CD8-positive, alpha-beta memory T cell (primary cell): ENCODE measurements around the gene ASPSCR1. TPM values are rescaled to one million over a fixed set of nuclear protein-coding genes. Genes with fewer than 3 reads are reported as not detected.
"Not testable (repeated sequence)": the region's sequence is repeated elsewhere in the genome, so short reads cannot be mapped to it uniquely, and the experiment has no call there.

ENCODE experiments used
- CTCF ChIA-PET: fragments of 350-600 bp; sonication (Branson Sonifier 250); formaldehyde crosslinking; loops from one replicate; lab custom pipeline; 2021; ENCODE audit warnings: antibody characterized with exemption; lab: Charles Lee
- POLR2A ChIA-PET: fragments of 350-600 bp; sonication (Branson Sonifier 250); formaldehyde crosslinking; loops from one replicate; lab custom pipeline; 2021; ENCODE audit warnings: antibody characterized with exemption; lab: Charles Lee
- DNase-seq, 5 donors: peaks; one replicate each; pipeline versions ENCODE4 v3.0.0 to v3.0.0-alpha.2; 2020 to 2022; ENCODE audit warnings: mixed read lengths in 1 of 5
- H3K27ac ChIP-seq: one replicate; pipeline ENCODE4 v1.7.0; 2013; ENCODE audit warnings: low read depth, mild to moderate bottlenecking, low read length, moderate library complexity
- H3K27me3 ChIP-seq: 2 replicates; pipeline ENCODE4 v1.7.0; 2013; ENCODE audit warnings: low read length, mild to moderate bottlenecking; ENCODE audit not compliant: insufficient read depth, poor library complexity, severe bottlenecking
- H3K36me3 ChIP-seq: 2 replicates; pipeline ENCODE4 v1.7.0; 2013; ENCODE audit warnings: mild to moderate bottlenecking, low read length, moderate library complexity; ENCODE audit not compliant: insufficient read depth
- H3K4me1 ChIP-seq: 2 replicates; pipeline ENCODE4 v1.7.0; 2013; ENCODE audit warnings: mild to moderate bottlenecking, low read length, moderate library complexity; ENCODE audit not compliant: insufficient read depth
- H3K4me3 ChIP-seq: 2 replicates; pipeline ENCODE4 v1.7.0; 2013; ENCODE audit warnings: mild to moderate bottlenecking, low read length
- H3K9me3 ChIP-seq: 2 replicates; pipeline ENCODE4 v1.7.0; 2013; ENCODE audit warnings: mild to moderate bottlenecking, low read length
- H3K27ac Mint-ChIP-seq, 8 donors: one replicate each; pipeline ENCODE4 v1.8.0; 2020 to 2021; ENCODE audit warnings: mixed read lengths in 8 of 8, mild to moderate bottlenecking in 6 of 8, inconsistent platforms in 3 of 8, moderate library complexity in 3 of 8
- H3K27me3 Mint-ChIP-seq, 2 donors: one replicate each; pipeline ENCODE4 v1.8.0; 2020 to 2021; ENCODE audit warnings: mixed read lengths in 2 of 2, mild to moderate bottlenecking in 1 of 2, moderate library complexity in 1 of 2
- H3K36me3 Mint-ChIP-seq, 3 donors: one replicate each; pipeline ENCODE4 v1.8.0; 2020 to 2021; ENCODE audit warnings: mixed read lengths in 3 of 3, inconsistent platforms in 1 of 3, mild to moderate bottlenecking in 1 of 3
- H3K4me1 Mint-ChIP-seq, 3 donors: one replicate each; pipeline ENCODE4 v1.8.0; 2020 to 2021; ENCODE audit warnings: mixed read lengths in 3 of 3, inconsistent platforms in 1 of 3, mild to moderate bottlenecking in 1 of 3
- H3K4me3 Mint-ChIP-seq, 7 donors: one replicate each; pipeline ENCODE4 v1.8.0; 2020 to 2021; ENCODE audit warnings: mixed read lengths in 7 of 7, mild to moderate bottlenecking in 6 of 7, moderate library complexity in 4 of 7, inconsistent platforms in 2 of 7
- H3K9me3 Mint-ChIP-seq, 5 donors: one replicate each; pipeline ENCODE4 v1.8.0; 2020 to 2022; ENCODE audit warnings: mixed read lengths in 5 of 5, mild to moderate bottlenecking in 3 of 5, moderate library complexity in 2 of 5, inconsistent platforms in 1 of 5
- polyA plus RNA-seq: library from polyadenylated mRNA; unstranded; fragments of 300-500 nt; fragmentation: Illumina TruSeq; gene quantifications from one replicate; pipeline ENCODE4 v1.2.3, GENCODE V29; 2021
- total RNA-seq, 2 experiments: library from RNA; stranded (reverse); gene quantifications; one replicate each; pipeline ENCODE4 v1.2.3, GENCODE V29; 2021

ASPSCR1 gene
- total and polyA plus RNA-seq, 3 experiments from 2014 or later, result 29.2 to 35.9 (median 32.0) TPM

DNA sequence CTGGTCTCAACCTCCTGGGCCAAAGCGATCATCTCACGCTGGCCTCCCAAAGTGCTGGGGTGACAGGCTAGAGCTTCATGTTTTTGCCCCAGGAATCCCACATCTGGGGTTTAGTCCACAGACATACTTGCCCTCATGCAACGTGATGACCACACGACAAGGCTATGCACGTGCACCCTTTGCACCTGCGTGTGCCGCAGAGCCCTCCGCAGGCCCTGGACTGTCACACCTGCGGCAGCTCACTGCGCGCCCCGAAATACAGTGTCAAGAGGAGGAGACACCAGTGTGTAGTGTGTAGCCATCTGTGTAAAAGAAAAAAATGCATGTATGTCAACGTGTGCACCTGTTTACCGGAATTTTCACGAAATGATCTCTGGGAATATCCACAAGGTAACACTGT, 26.9 kb upstream of the ASPSCR1 start:
- Histone ChIP-seq H3K36me3 (no peaks in the 10 kb centered on the region), H3K27me3 (no peaks in the 10 kb centered on the region), H3K4me1 (no peaks in the 10 kb centered on the region), H3K27ac (no peak overlapping the region), H3K9me3 (no peaks in the 10 kb centered on the region), H3K4me3 (no peak overlapping the region)
- H3K27ac Mint-ChIP-seq, result peak overlapping the region in 1 of 8 donors; percentile 12
- DNase-seq, result no peak
- no peaks in the 10 kb centered on the region for H3K9me3 Mint-ChIP-seq
- no peaks in the 10 kb centered on the region for H3K36me3 Mint-ChIP-seq
- H3K27me3 Mint-ChIP-seq, result no peaks in the 10 kb centered on the region
- ChIA-PET POLR2A (no interaction called here), CTCF (interaction anchor here (0.7 kb wide), 1 partner anchor 9 kb away, joined by 3 read pairs; no protein-coding TSS in a partner anchor)
- H3K4me3 Mint-ChIP-seq, result no peak overlapping the region
- peaks cover 0 to 3% (median 0%) of the 10 kb centered on the region in 3 donors for H3K4me1 Mint-ChIP-seq

DNA sequence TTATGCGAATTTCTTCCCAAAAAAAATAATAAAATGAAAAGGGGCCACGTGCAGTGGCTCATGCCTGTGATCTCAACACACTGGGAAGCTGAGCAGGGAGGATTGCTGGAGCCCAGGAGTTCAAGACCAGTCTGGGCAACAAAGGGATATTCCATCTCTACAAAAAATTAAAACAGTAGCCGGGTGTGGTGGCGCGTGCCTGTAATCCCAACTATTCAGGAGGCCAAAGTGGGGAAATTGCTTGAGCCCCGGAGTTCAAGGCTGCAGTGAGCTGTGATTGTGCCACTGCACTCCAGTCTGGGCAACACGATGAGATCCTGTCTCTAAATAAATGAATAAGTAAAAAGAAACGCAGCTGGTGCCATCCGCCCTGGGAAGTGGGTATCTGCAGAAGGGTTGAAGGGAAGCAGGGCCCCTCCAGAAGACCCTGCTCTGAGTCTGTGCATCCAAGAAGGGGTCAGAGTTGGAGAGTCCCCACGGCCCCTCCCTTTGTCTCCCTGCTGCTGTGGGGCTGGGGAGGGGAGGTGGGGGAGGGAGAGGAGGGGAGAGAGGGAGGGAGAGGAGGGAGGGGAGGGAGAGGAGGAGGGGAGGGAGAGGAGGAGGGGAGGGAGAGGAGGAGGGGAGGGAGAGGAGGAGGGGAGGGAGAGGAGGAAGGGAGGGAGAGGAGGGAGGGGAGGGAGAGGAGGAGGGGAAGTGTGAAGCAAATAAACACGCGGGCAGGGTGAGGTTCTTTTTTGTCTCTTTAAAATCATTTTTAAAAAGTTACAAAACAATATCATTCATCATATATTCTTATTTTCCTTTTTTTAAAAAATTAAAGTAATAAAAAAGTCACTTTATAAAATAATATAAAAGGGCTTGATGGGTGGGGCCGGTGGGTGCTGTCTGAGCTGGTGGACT, 25.4 kb upstream of the ASPSCR1 start:
- no peaks in the 10 kb centered on the region for H3K9me3 ChIP-seq
- no peaks in the 10 kb centered on the region for H3K4me1 ChIP-seq
- no peak overlapping the region for H3K27ac ChIP-seq
- DNase-seq, result no peak
- ChIA-PET CTCF (no interaction called here), POLR2A (no interaction called here)
- H3K27me3 Mint-ChIP-seq, result no peaks in the 10 kb centered on the region
- no peaks in the 10 kb centered on the region for H3K27me3 ChIP-seq
- H3K4me3 ChIP-seq, result no peak overlapping the region
- H3K27ac Mint-ChIP-seq, result peak overlapping the region in 1 of 8 donors; percentile 79
- H3K4me3 Mint-ChIP-seq, result no peak overlapping the region
- H3K36me3 ChIP-seq, result no peaks in the 10 kb centered on the region
- H3K36me3 Mint-ChIP-seq, result no peaks in the 10 kb centered on the region
- peaks cover 0 to 3% (median 0%) of the 10 kb centered on the region in 3 donors for H3K4me1 Mint-ChIP-seq
- H3K9me3 Mint-ChIP-seq, result no peaks in the 10 kb centered on the region

DNA sequence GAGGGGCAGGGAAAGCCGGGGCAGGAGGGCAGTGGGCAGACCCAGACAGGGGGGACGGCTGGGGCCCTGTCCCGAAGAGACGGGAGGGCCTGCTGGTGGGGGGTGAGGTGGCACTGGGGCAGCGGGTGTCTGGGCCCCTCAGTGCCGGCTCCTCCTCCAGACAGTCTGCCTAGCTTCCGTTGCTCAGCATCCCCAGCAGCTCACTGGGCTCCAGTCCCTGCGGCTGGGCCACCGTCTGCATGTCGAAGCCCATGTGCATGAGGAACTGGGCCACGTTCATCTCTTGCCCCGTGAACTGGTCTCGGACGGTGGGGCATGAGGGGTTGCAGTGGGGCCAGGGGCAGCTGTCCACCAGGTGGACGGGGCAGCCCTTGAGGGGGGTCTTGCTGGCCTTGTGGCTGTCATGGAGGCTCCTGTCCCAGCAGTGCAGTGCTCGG, 24.6 kb upstream of the ASPSCR1 start:
- H3K27ac ChIP-seq, result no peak overlapping the region
- H3K4me3 Mint-ChIP-seq, result no peak overlapping the region
- H3K27me3 Mint-ChIP-seq, result peaks cover 0 to 5% of the 10 kb centered on the region in 2 donors
- H3K36me3 ChIP-seq, result no peaks in the 10 kb centered on the region
- no peaks in the 10 kb centered on the region for H3K36me3 Mint-ChIP-seq
- ChIA-PET CTCF (interaction anchor here (1.2 to 1.8 kb wide), 2 partner anchors 10 to 67 kb away, joined by 3 to 5 read pairs; no protein-coding TSS in a partner anchor), POLR2A (no interaction called here)
- no peak for DNase-seq
- H3K27ac Mint-ChIP-seq, result no peak overlapping the region
- H3K4me3 ChIP-seq, result no peak overlapping the region
- no peaks in the 10 kb centered on the region for H3K27me3 ChIP-seq
- no peaks in the 10 kb centered on the region for H3K9me3 ChIP-seq
- H3K9me3 Mint-ChIP-seq, result no peaks in the 10 kb centered on the region
- H3K4me1 ChIP-seq, result no peaks in the 10 kb centered on the region
- peaks cover 0 to 3% (median 0%) of the 10 kb centered on the region in 3 donors for H3K4me1 Mint-ChIP-seq

DNA sequence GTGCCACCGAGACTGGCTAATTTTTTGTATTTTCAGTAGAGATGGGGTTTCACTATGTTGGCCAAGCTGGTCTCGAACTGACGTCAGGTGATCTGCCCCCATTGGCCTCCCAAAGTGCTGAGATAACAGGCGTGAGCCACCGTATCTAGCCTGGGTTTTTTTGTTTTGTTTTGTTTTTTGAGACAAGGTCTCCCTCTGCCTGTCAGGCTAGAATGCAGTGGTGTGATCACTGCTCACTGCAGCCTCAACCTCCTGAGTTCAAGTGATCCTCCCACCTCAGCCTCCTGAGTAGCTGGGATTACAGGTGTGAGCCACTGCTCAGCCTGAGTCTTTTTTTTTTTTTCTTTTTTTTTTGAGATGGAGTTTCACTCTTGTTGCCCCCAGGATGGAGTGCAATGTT, 24.0 kb upstream of the ASPSCR1 start:
- H3K36me3 Mint-ChIP-seq, POLR2A ChIA-PET, H3K27ac Mint-ChIP-seq, H3K9me3 ChIP-seq, H3K36me3 ChIP-seq, H3K4me1 ChIP-seq, H3K4me1 Mint-ChIP-seq, DNase-seq, H3K27me3 ChIP-seq, H3K4me3 Mint-ChIP-seq, H3K27ac ChIP-seq, H3K9me3 Mint-ChIP-seq, H3K4me3 ChIP-seq: not testable (repeated sequence)
- CTCF ChIA-PET, result interaction anchor here (1.2 to 1.8 kb wide), 2 partner anchors 9 to 67 kb away, joined by 3 to 5 read pairs; no protein-coding TSS in a partner anchor
- peaks cover 1 to 11% of the 10 kb centered on the region in 2 donors for H3K27me3 Mint-ChIP-seq

DNA sequence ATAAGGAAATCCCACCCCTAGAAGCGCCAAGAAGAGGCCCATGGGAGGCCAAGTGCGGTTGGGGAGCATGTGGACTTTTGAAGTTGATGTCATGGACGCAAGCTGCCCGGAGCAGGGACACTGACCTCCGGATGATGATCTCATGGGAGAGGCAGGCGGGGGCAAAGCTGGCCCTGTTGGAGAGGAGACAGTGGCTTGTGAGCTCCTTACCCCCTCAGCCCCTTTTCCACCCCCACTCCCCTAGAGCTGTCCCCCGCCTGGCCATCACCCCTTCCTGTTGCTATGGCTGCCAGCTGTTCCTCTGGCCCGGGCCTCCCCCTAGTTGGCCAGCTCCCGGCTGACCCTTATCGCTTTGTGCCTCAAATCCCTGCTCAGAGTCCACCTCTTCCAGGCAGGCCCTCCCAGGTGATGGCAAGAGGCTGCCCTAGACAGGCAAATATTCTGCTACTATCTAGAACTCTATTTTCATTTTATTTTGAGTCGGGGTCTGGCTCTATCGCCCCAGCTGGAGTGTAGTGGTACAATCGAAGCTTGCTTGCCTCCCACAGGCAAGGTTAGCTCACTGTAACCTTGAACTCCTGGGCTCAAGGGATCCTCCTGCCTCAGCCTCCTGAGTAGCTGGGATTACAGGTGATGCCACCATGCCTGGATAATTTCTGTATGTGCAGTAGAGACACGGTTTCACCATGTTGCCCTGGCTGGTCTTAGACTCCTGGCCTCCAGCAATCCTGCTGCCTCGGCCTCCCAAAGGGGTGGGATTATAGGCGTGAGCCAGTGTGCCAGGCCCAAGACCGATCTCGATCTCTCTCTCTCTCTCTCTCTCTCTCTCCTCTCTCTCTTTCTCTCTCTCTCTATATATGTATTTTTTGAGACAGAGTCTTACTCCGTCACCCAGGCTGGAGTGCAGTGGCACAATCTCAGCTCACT, 23.0 kb upstream of the ASPSCR1 start:
- Histone ChIP-seq H3K4me1 (no peaks in the 10 kb centered on the region), H3K27me3 (peaks cover 10% of the 10 kb centered on the region), H3K36me3 (no peaks in the 10 kb centered on the region), H3K4me3 (no peak overlapping the region), H3K27ac (no peak overlapping the region), H3K9me3 (no peaks in the 10 kb centered on the region)
- no peaks in the 10 kb centered on the region for H3K9me3 Mint-ChIP-seq
- H3K4me1 Mint-ChIP-seq, result peaks cover 0 to 7% (median 0%) of the 10 kb centered on the region in 3 donors
- H3K27ac Mint-ChIP-seq, result no peak overlapping the region
- no peak for DNase-seq
- POLR2A ChIA-PET, result no interaction called here
- H3K4me3 Mint-ChIP-seq, result no peak overlapping the region
- CTCF ChIA-PET, result interaction anchor here (1.7 to 1.8 kb wide), 2 partner anchors 66 to 67 kb away, joined by 5 read pairs; no protein-coding TSS in a partner anchor
- H3K36me3 Mint-ChIP-seq, result no peaks in the 10 kb centered on the region
- peaks cover 8 to 17% of the 10 kb centered on the region in 2 donors for H3K27me3 Mint-ChIP-seq

DNA sequence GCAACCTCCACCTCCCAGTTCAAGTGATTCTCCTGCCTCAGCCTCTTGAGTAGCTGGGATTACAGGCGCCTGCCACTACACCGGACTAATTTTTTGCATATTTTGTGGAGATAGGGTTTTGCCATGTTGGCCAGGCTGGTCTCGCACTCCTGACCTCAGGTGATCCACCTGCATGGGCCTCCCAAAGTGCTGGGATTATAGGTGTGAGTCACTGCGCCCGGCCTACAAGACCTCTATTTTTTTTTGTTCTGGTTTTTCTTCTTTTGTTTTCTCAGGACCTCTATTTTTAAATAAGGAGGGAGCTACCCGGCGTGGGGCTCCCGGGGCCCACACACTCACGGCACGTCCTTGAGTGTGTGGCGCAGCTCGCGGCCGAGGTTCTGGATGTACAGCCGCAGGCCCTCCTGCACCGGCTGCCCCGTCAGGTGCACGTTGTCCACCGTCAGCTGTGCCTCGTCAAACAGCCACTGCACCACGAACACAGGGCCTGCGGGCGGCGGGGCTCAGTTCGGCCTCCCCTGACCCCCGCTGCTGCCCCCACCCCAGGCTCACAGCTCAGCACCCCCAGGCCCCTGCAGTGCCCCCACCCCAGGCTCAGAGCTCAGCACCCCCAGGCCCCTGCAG, 22.3 kb upstream of the ASPSCR1 start:
- Mint-ChIP-seq H3K4me3 (no peak overlapping the region), H3K9me3 (no peaks in the 10 kb centered on the region), H3K27me3 (peaks cover 8 to 17% of the 10 kb centered on the region in 2 donors), H3K4me1 (peaks cover 0 to 7% (median 0%) of the 10 kb centered on the region in 3 donors), H3K36me3 (no peaks in the 10 kb centered on the region), H3K27ac (no peak overlapping the region)
- CTCF ChIA-PET, result interaction anchor here (1.7 kb wide), 1 partner anchor 66 kb away, joined by 5 read pairs; no protein-coding TSS in a partner anchor
- Histone ChIP-seq H3K27me3 (peaks cover 12% of the 10 kb centered on the region), H3K4me3 (no peak overlapping the region), H3K36me3 (no peaks in the 10 kb centered on the region), H3K9me3 (no peaks in the 10 kb centered on the region), H3K4me1 (no peaks in the 10 kb centered on the region), H3K27ac (no peak overlapping the region)
- DNase-seq, result no peak
- POLR2A ChIA-PET, result no interaction called here

DNA sequence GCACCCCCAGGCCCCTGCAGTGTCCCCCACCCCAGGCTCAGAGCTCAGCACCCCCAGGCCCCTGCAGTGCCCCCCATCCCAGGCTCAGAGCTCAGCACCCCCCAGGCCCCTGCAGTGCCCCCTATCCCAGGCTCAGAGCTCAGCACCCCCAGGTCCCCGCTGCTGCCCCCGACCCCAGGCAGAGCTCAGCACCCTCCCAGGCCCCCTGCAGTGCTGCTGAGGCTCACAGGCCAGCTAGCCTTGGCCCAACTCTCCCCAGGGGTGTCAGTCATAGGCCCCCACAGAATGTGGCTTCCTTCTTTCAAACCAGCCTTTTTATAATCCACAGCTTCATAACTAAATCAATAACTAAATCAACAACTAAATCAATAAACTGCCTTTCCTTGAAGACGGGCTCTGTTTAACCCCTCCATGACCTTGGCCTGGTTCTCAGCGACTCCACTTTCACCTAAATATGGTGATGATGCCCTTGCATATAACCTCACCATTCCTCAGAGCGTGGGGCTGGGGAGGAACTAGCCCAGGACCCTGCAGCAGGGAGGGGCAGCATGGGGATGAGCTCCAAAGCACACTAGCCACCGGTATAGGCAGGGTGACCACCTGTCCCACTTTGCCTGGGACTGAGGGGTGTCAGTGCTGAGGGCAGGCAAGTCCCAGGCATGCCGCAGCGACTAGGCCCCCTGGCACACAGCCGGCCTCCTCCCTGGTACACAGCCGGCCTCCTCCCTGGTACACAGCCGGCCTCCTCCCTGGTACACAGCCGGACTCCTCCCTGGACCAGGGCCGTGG, 21.5 kb upstream of the ASPSCR1 start:
- H3K4me1 Mint-ChIP-seq, result peaks cover 0 to 7% (median 0%) of the 10 kb centered on the region in 3 donors
- ChIA-PET CTCF (interaction anchor here (1.7 kb wide), 1 partner anchor 66 kb away, joined by 5 read pairs; no protein-coding TSS in a partner anchor), POLR2A (no interaction called here)
- H3K27me3 Mint-ChIP-seq, result peaks cover 8 to 17% of the 10 kb centered on the region in 2 donors
- Histone ChIP-seq H3K36me3 (no peaks in the 10 kb centered on the region), H3K9me3 (no peaks in the 10 kb centered on the region), H3K4me1 (no peaks in the 10 kb centered on the region), H3K27ac (no peak overlapping the region), H3K27me3 (peaks cover 13% of the 10 kb centered on the region), H3K4me3 (no peak overlapping the region)
- no peaks in the 10 kb centered on the region for H3K36me3 Mint-ChIP-seq
- no peak overlapping the region for H3K4me3 Mint-ChIP-seq
- H3K9me3 Mint-ChIP-seq, result no peaks in the 10 kb centered on the region
- H3K27ac Mint-ChIP-seq, result no peak overlapping the region
- no peak for DNase-seq
